ENCODE results near the gene DCAF16. TPM values are rescaled to one million over a fixed set of nuclear protein-coding genes. Genes with fewer than 3 reads are reported as not detected.

The DCAF16 gene
- total RNA-seq, 1 experiment from 2014 or later = 46.2 TPM

- Histone ChIP-seq H3K4ac (ENCODE audit: low read depth, low read length) (no peak overlapping the region), H2BK15ac (ENCODE audit: low read depth, low read length) (no peak overlapping the region), H2BK120ac (ENCODE audit: low read depth, low read length, poor library complexity, severe bottlenecking) (no peak overlapping the region), H4K5ac (ENCODE audit: insufficient read length, low read depth, low read length) (no peak overlapping the region), H3K9ac (ENCODE audit: extremely low read depth, insufficient read length, low read length) (no peak overlapping the region), H2BK12ac (ENCODE audit: insufficient read length, low read depth, low read length) (no peak overlapping the region), H3K18ac (ENCODE audit: insufficient read length, low read depth, low read length) (no peak overlapping the region), H3K27ac (ENCODE audit: insufficient read length, low read depth, low read length) (no peak overlapping the region), H4K91ac (ENCODE audit: insufficient read length, low read depth, low read length) (no peak overlapping the region), H4K20me1 (ENCODE audit: control insufficient read depth, insufficient read depth, insufficient read length) (no peaks in the 10 kb centered on the region), H3K4me2 (ENCODE audit: insufficient read depth, insufficient read length, low read length) (no peak overlapping the region), H3K14ac (ENCODE audit: insufficient read depth, low read length) (no peak overlapping the region), H3K23me2 (ENCODE audit: insufficient read length, low read depth, low read length, poor library complexity, severe bottlenecking) (peaks cover 13% of the 10 kb centered on the region), H3K4me1 (ENCODE audit: insufficient read depth, low read length) (no peaks in the 10 kb centered on the region), H3T11ph (ENCODE audit: low read length) (no peak overlapping the region), H2BK20ac (ENCODE audit: low read depth, low read length, poor library complexity, severe bottlenecking) (no peak overlapping the region), H2BK5ac (ENCODE audit: insufficient read length, low read length) (no peak overlapping the region), H3K79me1 (ENCODE audit: insufficient read depth, low read depth, low read length, poor library complexity, severe bottlenecking) (no peaks in the 10 kb centered on the region), H3K9me3 (ENCODE audit: control insufficient read depth, low read depth, low read length) (no peaks in the 10 kb centered on the region), H3K23ac (ENCODE audit: insufficient read length, low read depth, low read length) (no peak overlapping the region), H4K8ac (replicated peaks; ENCODE audit: insufficient read length, low read depth, low read length) (no peak overlapping the region), H2AK5ac (ENCODE audit: insufficient read length, low read length) (no peak overlapping the region), H3K79me2 (ENCODE audit: insufficient read depth, low read length) (no peaks in the 10 kb centered on the region), H3K27me3 (ENCODE audit: insufficient read depth, low read length) (peaks cover 25% of the 10 kb centered on the region), H2AFZ (ENCODE audit: low read length) (no peak overlapping the region), H3K56ac (ENCODE audit: insufficient read length, low read depth, low read length) (no peak overlapping the region)
- no peak for TF ChIP-seq CTCF (conservative IDR thresholded peaks at IDR 0.05)
- H3K4me3 Mint-ChIP-seq = no peak overlapping the region
- H3K4me1 Mint-ChIP-seq = peaks cover 16% of the 10 kb centered on the region in 2 experiments
- no peaks in the 10 kb centered on the region for H3K36me3 Mint-ChIP-seq (ENCODE audit: insufficient read depth in 1 of 3, low read depth in 3 of 3)
- no peak overlapping the region for H3K27ac Mint-ChIP-seq
- WGBS (ENCODE audit: extremely low coverage, insufficient read length, low lambda C conversion rate) = no CpG with 5 or more reads among the region's 3 CpGs
- no peak for DNase-seq
- peaks cover 70% of the 10 kb centered on the region for H3K27me3 Mint-ChIP-seq (ENCODE audit: low read depth)
- H3K9me3 Mint-ChIP-seq = no peaks in the 10 kb centered on the region
Observed at GRCh38 chr4:17778431-17778830, 32.1 kb downstream of the DCAF16 start.

Measured in H9 (cell line).